Heart left ventricle (tissue), 13 donors: ENCODE data around the gene WHRN.

ENCODE experiments used
- POLR2A ChIP-seq, 2 donors: fragments of 450-650 bp; IDR thresholded peaks; one replicate each; pipeline ENCODE4 v1.6.1; 2017; ENCODE audit warnings: antibody characterized with exemption in 2 of 2, mild to moderate bottlenecking in 2 of 2, moderate library complexity in 2 of 2
- TF ChIP-seq, protein P1 (sequence below), 12 donors: fragments of 200-600 bp; sonication (generic) in 4 of 12; IDR thresholded peaks; one replicate each; pipeline versions ENCODE4 v1.5.0 to v1.8.0; 2018 to 2022; ENCODE audit warnings: antibody characterized with exemption in 12 of 12, mild to moderate bottlenecking in 5 of 12
- donor health status: ischemic (EF 13 %, LVEDD 7.1; RV severe dilation, severe dysfunction).
- donor health status: DM: no; HTN: yes; CAD: no.
- donor health status: DM: no; HTN: no; CAD: no.
- donor health status: ischemic (EF 25% LVEDD 6.9; RV normal size, moderate dysfunction).
- donor health status: ischemic (EF 25% LVEDD 5.7; RV mildly dilated, moderate dysfunction).
- donor health status: ischemic (EF 35%, LVEDD 5.7; RV mildly dilated, moderate dysfunction).
- donor health status: nonischemic (EF 11% LVEDD 7.7; RV severe dilation, severe dysfunction).
- donor health status: DM: yes; HTN: yes; CAD: no.
- donor health status: PGD.
- donor health status: ischemic (EF 29% LVEDD 5.4; RV normal size, mild dysfunction).
- donor health status: nonischemic (EF 23%, LVEDD 6.1; RV moderate dilation, normal function).

DNA sequence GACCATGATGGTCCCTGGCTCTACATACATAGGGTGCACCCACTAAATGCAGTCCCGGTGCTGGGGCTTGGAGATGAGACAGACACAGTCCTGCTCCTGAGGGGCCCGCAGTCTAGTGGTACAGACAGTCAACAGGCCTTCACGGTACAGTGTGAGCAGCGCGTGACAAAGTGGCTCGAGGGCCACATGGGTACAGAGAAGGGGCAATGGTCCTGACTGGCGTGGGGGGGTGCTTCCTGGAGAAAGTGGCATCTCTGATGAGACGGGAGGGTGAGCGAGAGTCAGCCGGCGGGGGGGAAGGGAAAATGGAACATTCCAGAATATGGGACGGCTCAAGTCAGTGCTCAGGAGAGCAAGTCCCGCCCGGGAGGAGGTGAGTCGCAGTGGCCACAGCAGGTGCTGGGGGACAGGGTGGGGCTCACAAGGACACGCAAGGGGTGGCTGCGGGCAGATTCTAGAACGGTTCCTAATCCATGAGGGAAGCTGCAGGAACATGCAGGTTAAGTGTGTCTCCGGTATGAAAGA, 38.0 kb downstream of the WHRN start:
- TF ChIP-seq, protein P1, sequence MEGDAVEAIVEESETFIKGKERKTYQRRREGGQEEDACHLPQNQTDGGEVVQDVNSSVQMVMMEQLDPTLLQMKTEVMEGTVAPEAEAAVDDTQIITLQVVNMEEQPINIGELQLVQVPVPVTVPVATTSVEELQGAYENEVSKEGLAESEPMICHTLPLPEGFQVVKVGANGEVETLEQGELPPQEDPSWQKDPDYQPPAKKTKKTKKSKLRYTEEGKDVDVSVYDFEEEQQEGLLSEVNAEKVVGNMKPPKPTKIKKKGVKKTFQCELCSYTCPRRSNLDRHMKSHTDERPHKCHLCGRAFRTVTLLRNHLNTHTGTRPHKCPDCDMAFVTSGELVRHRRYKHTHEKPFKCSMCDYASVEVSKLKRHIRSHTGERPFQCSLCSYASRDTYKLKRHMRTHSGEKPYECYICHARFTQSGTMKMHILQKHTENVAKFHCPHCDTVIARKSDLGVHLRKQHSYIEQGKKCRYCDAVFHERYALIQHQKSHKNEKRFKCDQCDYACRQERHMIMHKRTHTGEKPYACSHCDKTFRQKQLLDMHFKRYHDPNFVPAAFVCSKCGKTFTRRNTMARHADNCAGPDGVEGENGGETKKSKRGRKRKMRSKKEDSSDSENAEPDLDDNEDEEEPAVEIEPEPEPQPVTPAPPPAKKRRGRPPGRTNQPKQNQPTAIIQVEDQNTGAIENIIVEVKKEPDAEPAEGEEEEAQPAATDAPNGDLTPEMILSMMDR (IDR thresholded peaks at IDR 0.05) = no peak
- TF ChIP-seq POLR2A (IDR thresholded peaks at IDR 0.05) = no peak
